SK-N-MC (cell line): ENCODE data around the gene TMED10.

ENCODE experiments used
- EZH2 ChIP-seq: fragments of 200-600 bp; sonication (generic); IDR thresholded peaks from one replicate; pipeline ENCODE4 v1.6.1; 2017; ENCODE audit warnings: antibody characterized with exemption
- POLR2AphosphoS5 ChIP-seq: IDR thresholded peaks from 2 replicates; pipeline ENCODE4 v1.6.1; 2012; ENCODE audit warnings: mild to moderate bottlenecking, low read depth, low read length, borderline replicate concordance

DNA sequence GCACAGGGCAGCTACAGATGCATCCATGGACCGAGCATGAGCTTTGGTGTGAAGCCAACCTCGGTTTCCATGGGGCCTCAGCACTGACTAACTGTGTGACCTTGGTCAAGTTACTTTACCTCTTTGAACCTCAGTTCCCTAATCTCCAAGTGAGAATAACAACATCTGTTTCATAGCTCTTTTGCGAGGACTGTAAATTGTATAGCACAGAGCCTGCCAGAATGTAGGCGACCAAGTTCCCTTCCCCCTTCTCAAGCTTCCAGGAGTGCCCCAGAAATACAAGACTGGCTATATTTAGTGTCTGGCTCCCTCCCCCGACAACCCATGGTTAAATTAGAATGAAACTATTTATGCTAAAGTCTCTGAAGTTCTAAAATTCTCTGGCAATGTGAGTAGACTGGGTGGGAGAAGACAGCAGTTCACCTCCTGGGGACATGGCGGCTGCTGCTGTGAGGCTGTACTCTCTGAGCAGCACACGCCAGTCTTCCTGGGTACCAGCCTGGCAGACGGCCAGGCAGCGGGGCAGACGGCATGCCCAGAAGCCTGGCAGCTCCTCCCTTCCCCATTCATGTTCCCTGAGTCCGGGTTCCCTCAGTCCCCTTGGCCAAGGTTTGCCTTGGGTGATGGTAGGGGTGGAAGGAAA is 22.0 kb upstream of the TMED10 start:
- TF ChIP-seq EZH2 (no peak), POLR2AphosphoS5 (no peak)
